TTC549 (cell line): ENCODE measurements around the gene COLEC11.

Source experiments
- FAIRE-seq: peaks from 2 replicates; lab custom pipeline; 2012; peaks lifted over from hg19 to GRCh38; lab: Jason Lieb, UNC

Gene COLEC11

GRCh38 chr2:3639015-3639630 lies 44.2 kb downstream of the COLEC11 start:
- FAIRE-seq = no peak

GRCh38 chr2:3639653-3640052 lies 44.7 kb downstream of the COLEC11 start:
- no peak for FAIRE-seq

- no peak for FAIRE-seq
Measured at GRCh38 chr2:3641181-3641580, 46.3 kb downstream of the COLEC11 start.

- FAIRE-seq = no peak
Measured at GRCh38 chr2:3641841-3642421, 47.0 kb downstream of the COLEC11 start.

- no peak for FAIRE-seq
Measured at GRCh38 chr2:3642521-3643215, 47.8 kb downstream of the COLEC11 start.

DNA sequence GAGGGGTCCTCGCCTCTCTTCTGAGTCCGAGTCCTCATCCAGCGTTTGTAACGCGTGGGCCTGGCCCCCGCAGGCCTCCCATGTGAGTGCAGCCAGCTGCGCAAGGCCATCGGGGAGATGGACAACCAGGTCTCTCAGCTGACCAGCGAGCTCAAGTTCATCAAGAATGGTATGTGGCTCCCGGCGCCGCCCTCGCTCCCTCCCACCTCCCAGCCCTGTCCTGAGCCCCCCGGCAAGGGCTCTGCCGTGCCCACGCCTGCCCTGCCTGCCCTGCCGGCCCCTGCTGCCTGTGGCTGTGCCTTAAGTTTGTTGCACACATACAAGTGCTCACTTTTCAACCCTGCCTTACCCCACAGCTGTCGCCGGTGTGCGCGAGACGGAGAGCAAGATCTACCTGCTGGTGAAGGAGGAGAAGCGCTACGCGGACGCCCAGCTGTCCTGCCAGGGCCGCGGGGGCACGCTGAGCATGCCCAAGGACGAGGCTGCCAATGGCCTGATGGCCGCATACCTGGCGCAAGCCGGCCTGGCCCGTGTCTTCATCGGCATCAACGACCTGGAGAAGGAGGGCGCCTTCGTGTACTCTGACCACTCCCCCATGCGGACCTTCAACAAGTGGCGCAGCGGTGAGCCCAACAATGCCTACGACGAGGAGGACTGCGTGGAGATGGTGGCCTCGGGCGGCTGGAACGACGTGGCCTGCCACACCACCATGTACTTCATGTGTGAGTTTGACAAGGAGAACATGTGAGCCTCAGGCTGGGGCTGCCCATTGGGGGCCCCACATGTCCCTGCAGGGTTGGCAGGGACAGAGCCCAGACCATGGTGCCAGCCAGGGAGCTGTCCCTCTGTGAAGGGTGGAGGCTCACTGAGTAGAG lies 48.7 kb downstream of the COLEC11 start:
- no peak for FAIRE-seq

DNA sequence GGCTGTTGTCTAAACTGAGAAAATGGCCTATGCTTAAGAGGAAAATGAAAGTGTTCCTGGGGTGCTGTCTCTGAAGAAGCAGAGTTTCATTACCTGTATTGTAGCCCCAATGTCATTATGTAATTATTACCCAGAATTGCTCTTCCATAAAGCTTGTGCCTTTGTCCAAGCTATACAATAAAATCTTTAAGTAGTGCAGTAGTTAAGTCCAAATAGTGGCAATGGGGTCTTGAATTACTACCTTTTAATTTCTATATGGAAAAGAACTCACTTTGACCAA lies 49.3 kb downstream of the COLEC11 start:
- FAIRE-seq = no peak

DNA sequence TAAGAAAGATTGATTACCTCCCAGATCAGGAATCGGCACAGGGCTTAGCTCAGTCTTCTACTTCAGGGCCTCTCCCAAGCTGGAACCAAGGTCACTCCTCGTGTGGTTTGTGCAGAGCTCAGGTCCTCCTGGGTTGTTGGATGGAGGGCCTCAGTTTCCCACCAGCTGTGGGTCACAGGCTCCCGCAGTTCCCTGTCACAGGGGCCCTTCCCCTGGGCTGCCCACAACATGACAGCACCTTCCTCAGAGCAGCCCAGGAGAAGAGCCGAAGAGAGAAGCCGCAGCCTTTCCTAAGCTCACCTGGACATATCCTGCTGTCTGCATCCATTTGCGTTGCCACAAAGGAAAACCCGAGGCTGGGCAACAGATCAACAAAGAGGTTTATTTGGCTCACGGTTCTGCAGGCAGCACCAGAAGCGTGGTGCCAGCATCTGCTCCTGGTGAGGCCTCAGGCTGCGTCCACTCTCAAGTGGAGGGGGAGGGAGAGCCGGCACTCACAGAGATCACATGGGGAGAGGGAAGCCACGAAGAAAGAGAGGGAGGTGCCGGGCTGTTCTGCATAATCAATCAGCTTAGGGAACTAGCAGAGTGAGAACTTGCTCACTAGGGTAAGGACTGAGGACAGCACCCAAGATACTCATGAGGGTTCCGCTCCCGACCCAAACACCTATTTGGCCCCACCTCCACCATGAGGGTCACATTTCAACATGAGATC lies 50.1 kb downstream of the COLEC11 start:
- no peak for FAIRE-seq

DNA sequence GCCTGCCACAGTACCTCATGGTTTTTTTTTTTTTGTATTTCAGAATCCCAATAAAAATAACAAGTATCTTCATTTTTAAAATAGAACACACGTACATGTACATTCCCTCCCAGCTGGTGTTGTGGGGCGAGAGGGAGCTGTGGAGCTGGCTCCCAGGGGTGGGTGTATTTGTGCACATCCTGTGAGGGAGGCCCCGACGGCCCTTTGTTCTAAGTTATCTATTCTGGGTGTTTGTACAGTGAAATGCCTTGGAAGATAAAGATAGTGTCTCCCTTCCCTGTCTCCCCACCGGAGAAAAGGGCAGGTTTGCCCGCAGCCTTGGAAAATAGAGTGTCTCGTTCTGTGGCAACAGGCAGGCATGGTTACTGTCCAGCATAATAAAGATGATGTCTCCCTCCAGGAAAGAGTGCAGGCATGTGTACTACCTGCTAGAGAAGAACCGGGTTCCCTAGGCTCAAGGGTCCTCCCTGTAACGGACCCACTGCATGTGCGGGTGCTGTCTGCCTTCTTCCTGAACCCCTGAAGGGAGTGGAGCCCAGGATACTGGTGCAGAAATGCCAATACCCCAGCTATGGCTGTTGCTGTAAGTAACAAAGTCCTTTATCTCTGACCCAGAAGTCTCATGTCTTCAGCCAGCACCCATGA lies 51.0 kb downstream of the COLEC11 start:
- FAIRE-seq = no peak

DNA sequence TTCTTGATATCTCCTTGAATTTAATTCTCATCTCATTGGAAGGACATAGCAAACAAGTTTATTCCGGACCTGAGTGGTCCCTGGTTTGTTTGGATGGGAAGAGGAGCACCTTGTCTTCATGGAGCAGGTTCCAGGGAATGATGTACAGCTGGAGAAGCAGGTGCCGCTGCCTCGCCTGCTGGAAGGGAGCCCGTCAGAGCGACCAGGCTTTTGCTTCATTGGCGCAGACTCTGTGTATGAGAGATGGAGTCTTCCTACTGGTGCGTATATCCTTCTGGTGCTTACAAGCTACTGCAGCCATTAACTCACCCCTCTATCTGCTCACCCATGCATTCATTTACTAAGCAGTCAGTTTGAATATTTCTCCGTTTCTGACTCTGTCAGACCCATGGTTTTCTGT lies 51.5 kb downstream of the COLEC11 start:
- no peak for FAIRE-seq

- no peak for FAIRE-seq
Measured at GRCh38 chr2:3647246-3647645, 52.3 kb downstream of the COLEC11 start.

DNA sequence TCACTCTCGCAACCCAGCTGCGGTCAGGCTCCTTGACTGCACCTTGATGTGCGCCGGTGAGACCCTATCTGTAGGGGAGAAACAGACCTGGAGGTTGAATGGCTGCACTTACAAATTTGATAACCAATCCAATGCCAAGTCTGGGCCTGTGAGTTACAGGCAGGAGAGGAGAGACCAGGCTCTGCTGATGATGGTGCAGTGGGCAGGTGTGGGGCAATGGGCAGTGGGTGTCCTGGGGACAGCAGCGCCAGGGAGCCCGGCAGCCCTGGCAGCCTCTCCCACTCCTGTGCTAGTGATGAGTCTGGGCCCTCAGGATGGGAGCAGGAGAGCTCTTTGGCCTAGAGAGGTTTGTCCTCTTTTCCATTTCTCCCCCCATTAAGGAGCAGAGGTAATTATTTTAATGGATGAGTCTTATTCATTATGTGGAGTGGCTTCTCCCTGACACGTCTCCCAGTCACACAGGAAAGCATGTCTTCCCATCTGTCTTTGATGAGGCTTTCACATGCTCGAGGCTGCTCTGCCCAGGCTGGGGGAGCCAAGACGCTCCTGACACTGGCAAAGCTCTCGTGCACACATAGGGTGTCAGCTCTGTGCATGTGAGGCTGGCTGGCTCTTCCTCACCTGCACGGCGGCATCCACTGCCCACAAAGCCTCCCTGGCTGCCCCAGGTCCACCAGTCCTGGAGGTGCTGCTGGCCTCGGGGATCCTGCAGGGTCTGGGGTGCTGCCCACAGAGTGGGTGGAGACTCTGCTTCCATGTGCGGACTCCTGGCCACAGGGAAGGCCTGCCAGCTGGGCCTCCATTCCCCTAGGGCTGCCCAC lies 53.1 kb downstream of the COLEC11 start:
- FAIRE-seq = no peak

DNA sequence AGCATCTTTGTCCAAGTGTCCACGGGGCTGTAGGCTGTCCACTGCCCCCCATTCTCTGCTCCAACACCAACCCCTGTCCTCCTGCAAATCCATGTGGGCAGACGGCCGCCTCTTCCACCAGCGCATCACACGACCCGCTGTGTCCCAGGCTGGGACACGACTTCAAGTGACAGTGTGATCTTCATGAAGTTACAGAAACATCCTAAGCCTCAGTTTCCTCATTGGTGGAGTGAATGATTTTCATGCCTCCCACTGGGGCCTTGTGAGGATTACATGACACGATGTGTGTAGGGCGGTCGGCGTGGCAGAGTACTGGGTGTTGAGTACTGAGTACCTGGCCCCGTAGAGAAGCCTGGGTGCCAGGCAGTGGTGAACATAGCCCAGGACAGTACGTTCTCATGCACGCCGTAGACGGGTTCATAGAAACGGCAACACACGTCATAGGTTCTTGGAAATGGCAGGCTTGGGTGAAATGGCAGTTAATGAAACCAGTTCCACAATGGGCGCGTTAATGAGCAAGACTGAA lies 53.8 kb downstream of the COLEC11 start:
- no peak for FAIRE-seq

GRCh38 chr2:3649581-3649980 lies 54.7 kb downstream of the COLEC11 start:
- FAIRE-seq = no peak

GRCh38 chr2:3650140-3650920 lies 55.4 kb downstream of the COLEC11 start:
- FAIRE-seq = no peak

DNA sequence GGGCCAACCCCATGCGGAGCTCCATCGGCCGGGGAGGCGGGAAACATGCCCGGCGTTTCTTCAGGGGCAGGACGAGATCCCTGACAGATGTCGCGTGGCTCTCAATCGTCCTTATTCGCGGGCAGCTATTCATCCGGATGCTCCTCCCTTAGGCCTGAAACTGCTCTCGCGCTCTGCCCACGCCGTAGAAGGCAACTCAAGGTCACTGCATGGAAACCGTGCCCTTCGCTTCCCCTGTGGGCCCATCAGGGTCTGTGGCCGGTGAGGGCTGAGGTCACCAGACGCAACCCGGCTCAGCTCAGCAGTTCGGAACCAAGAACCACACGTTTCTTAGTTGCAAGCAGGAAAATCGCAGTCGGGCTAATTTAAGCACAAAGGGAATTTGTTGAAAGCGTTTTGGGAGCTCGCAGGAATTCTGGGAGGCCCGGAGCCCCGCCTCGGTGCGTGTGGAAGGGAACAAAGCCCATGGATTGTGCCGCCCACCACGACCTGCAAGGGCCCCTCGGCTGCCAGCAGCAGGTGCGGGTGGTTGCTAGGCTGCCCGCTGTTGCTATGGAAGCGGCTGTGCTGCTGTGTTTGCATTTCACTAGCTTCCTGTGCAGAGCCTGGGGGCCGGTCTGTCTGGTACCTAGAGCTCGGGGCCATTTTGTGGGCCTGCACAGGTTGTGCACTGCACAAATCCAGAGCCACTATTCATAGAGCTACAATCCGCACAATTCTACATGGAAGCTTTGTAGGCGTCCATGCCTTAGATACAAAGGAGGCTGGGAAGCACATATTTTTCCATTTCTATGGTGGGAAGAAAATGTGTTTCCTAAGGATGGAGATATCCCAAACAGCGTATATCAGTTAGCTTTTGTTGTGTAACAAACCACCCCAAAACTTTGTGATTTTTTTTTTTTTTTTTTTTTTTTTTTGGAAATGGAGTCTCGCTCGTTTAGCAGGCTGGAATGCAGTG lies 57.1 kb downstream of the COLEC11 start:
- FAIRE-seq = no peak

GRCh38 chr2:3652896-3653625 lies 58.1 kb downstream of the COLEC11 start:
- FAIRE-seq = no peak

- no peak for FAIRE-seq
Measured at GRCh38 chr2:3654011-3654410, 59.1 kb downstream of the COLEC11 start.
